Fibroblast of villous mesenchyme (primary cell): Measurements from ENCODE around the gene TYW1B. TPM values are rescaled to one million over a fixed set of nuclear protein-coding genes. Genes with fewer than 3 reads are reported as not detected.
"Not testable (repeated sequence)": the region's sequence is repeated elsewhere in the genome, so short reads cannot be mapped to it uniquely, and the experiment has no call there.

Source experiments
- DNase-seq: peaks from one replicate; pipeline ENCODE4 v3.0.0-alpha.2; 2010; ENCODE audit warnings: low read depth
- H3K4me3 ChIP-seq: 2 replicates; pipeline ENCODE4 v1.5.1; 2011; ENCODE audit warnings: low read depth, mild to moderate bottlenecking, low read length
- CTCF ChIP-seq: IDR thresholded peaks from 2 replicates; pipeline ENCODE4 v1.5.1; 2012; ENCODE audit warnings: low read depth, mild to moderate bottlenecking, low read length; ENCODE audit not compliant: insufficient read depth
- total RNA-seq: library from RNA; depleted of rRNA; stranded (reverse); fragments of >200 nt; gene quantifications from 2 replicates; pipeline ENCODE4 v1.2.3, GENCODE V29; 2012

The TYW1B gene
- total RNA-seq, 1 donor, result 2.2 TPM

- DNase-seq, result peak; percentile 3
- not testable (repeated sequence) for H3K4me3 ChIP-seq
These were observed 151.8 kb downstream of the TYW1B start for GRCh38 chr7:72676086-72676690.

- not testable (repeated sequence) for DNase-seq, H3K4me3 ChIP-seq
These were observed 152.3 kb downstream of the TYW1B start for GRCh38 chr7:72675686-72676085.

- TF ChIP-seq CTCF, result no peak
- no peak overlapping the region for H3K4me3 ChIP-seq
- no peak for DNase-seq
These were observed 153.6 kb downstream of the TYW1B start for GRCh38 chr7:72674394-72674793.

GRCh38 chr7:72670850-72671249 lies 157.2 kb downstream of the TYW1B start:
- H3K4me3 ChIP-seq, DNase-seq: not testable (repeated sequence)

- DNase-seq, result peak; percentile 10
These were observed 159.6 kb downstream of the TYW1B start for GRCh38 chr7:72668435-72668834.

GRCh38 chr7:72667049-72667448 lies 161.0 kb downstream of the TYW1B start:
- H3K4me3 ChIP-seq, DNase-seq: not testable (repeated sequence)

More at GRCh38 chr7:72668435-72668834, 159.6 kb downstream of the TYW1B start:
- H3K4me3 ChIP-seq, result not testable (repeated sequence)

GRCh38 chr7:72648574-72648973 lies 179.4 kb downstream of the TYW1B start:
- not testable (repeated sequence) for DNase-seq, H3K4me3 ChIP-seq

GRCh38 chr7:72643708-72644107 lies 184.3 kb downstream of the TYW1B start:
- not testable (repeated sequence) for DNase-seq, H3K4me3 ChIP-seq

- H3K4me3 ChIP-seq, result not testable (repeated sequence)
- peak; percentile 36 for DNase-seq
These were observed 186.3 kb downstream of the TYW1B start for GRCh38 chr7:72641485-72642248.

- H3K4me3 ChIP-seq, DNase-seq: not testable (repeated sequence)
These were observed 187.3 kb downstream of the TYW1B start for GRCh38 chr7:72640740-72641139.

- not testable (repeated sequence) for H3K4me3 ChIP-seq, DNase-seq
- peak; percentile 47 for TF ChIP-seq CTCF
These were observed 192.6 kb downstream of the TYW1B start for GRCh38 chr7:72635273-72635908.

- not testable (repeated sequence) for H3K4me3 ChIP-seq
- DNase-seq, result peak; percentile 51
These were observed 195.2 kb downstream of the TYW1B start for GRCh38 chr7:72632765-72633292.

- not testable (repeated sequence) for H3K4me3 ChIP-seq, DNase-seq
These were observed 199.6 kb downstream of the TYW1B start for GRCh38 chr7:72628375-72628774.

- peak; percentile 12 for DNase-seq
- not testable (repeated sequence) for H3K4me3 ChIP-seq
These were observed 201.5 kb downstream of the TYW1B start for GRCh38 chr7:72626428-72627011.

GRCh38 chr7:72625721-72626423 lies 202.1 kb downstream of the TYW1B start:
- DNase-seq, result peak; percentile 52

More at GRCh38 chr7:72625721-72626423, 202.1 kb downstream of the TYW1B start:
- H3K4me3 ChIP-seq, result not testable (repeated sequence)
